BLaER1 treated with 17β-estradiol and CSF1 and Interleukin-3, amounts not matched to agents 10 nM and 100 nM (cell line): ENCODE results near the gene EPB41L4A.
A peak's percentile ranks its signal among the peaks of the same experiment; 100 is the strongest.

Source experiments
- H3K27ac ChIP-seq, 11 experiments: shearing (Covaris generic); formaldehyde crosslinking; 2 replicates each; pipeline ENCODE4 v1.8.1; 2022
- H3K27me3 ChIP-seq, 11 experiments: shearing (Covaris generic); formaldehyde crosslinking; 2 replicates each; pipeline ENCODE4 v1.8.1; 2022
- H3K36me3 ChIP-seq, 11 experiments: shearing (Covaris generic); formaldehyde crosslinking; 2 replicates each; pipeline ENCODE4 v1.8.1; 2022
- H3K4me1 ChIP-seq, 10 experiments: shearing (Covaris generic); formaldehyde crosslinking; 2 replicates each; pipeline ENCODE4 v1.8.1; 2022
- H3K4me2 ChIP-seq, 11 experiments: shearing (Covaris generic); formaldehyde crosslinking; 2 replicates each; pipeline ENCODE4 v1.8.1; 2022
- H3K4me3 ChIP-seq, 10 experiments: shearing (Covaris generic); formaldehyde crosslinking; 2 replicates each; pipeline ENCODE4 v1.8.1; 2022
- H3K9ac ChIP-seq, 11 experiments: shearing (Covaris generic); formaldehyde crosslinking; 2 replicates each; pipeline ENCODE4 v1.8.1; 2022
- H3K9me3 ChIP-seq, 11 experiments: shearing (Covaris generic); formaldehyde crosslinking; replicated peaks in 1 of 11; 2 replicates each; pipeline ENCODE4 v1.8.1; 2022
- H4K20me1 ChIP-seq, 11 experiments: shearing (Covaris generic); formaldehyde crosslinking; 2 replicates each; pipeline ENCODE4 v1.8.1; 2022
- Cebpa-rat ChIP-seq, 11 experiments: shearing (Covaris generic); IDR thresholded peaks; 2 replicates each; pipeline ENCODE4 v1.8.1; 2022

Gene EPB41L4A

GRCh38 chr5:112310746-112311145, 108.3 kb downstream of the EPB41L4A start:
- H3K27me3 ChIP-seq: no peaks in the 10 kb centered on the region
- H3K27ac ChIP-seq: no peak overlapping the region
- H3K4me1 ChIP-seq: peaks cover 0 to 9% (median 0%) of the 10 kb centered on the region in 10 experiments; a peak in 3 of 20 replicates
- no peaks in the 10 kb centered on the region for H3K36me3 ChIP-seq
- H3K9ac ChIP-seq: no peak overlapping the region
- H3K4me2 ChIP-seq: no peak overlapping the region
- H3K9me3 ChIP-seq: peaks cover 0 to 5% (median 0%) of the 10 kb centered on the region in 11 experiments; a peak in 1 of 22 replicates
- H3K4me3 ChIP-seq: no peak overlapping the region
- H4K20me1 ChIP-seq: no peaks in the 10 kb centered on the region
- TF ChIP-seq Cebpa-rat (IDR thresholded peaks at IDR 0.05): no peak

- no peak overlapping the region for H3K4me2 ChIP-seq
- H3K27me3 ChIP-seq: no peaks in the 10 kb centered on the region
- no peak overlapping the region for H3K9ac ChIP-seq
- H3K4me3 ChIP-seq: no peak overlapping the region
- H3K4me1 ChIP-seq: peaks cover 0 to 9% (median 0%) of the 10 kb centered on the region in 10 experiments; a peak in 3 of 20 replicates
- H3K27ac ChIP-seq: no peak overlapping the region
- no peaks in the 10 kb centered on the region for H3K36me3 ChIP-seq
- peaks cover 0 to 5% (median 0%) of the 10 kb centered on the region in 11 experiments; a peak in 1 of 22 replicates for H3K9me3 ChIP-seq
- H4K20me1 ChIP-seq: no peaks in the 10 kb centered on the region
- TF ChIP-seq Cebpa-rat (IDR thresholded peaks at IDR 0.05): no peak
Measured at GRCh38 chr5:112308608-112309007, 110.5 kb downstream of the EPB41L4A start.

- H3K27me3 ChIP-seq: no peaks in the 10 kb centered on the region
- no peaks in the 10 kb centered on the region for H3K36me3 ChIP-seq
- H3K4me1 ChIP-seq: peaks cover 0 to 9% (median 0%) of the 10 kb centered on the region in 10 experiments; a peak in 3 of 20 replicates
- H3K27ac ChIP-seq: no peak overlapping the region
- no peaks in the 10 kb centered on the region for H4K20me1 ChIP-seq
- no peak for TF ChIP-seq Cebpa-rat (IDR thresholded peaks at IDR 0.05)
- no peak overlapping the region for H3K9ac ChIP-seq
- H3K4me2 ChIP-seq: 0 out of 22 replicates have a peak overlapping the region, but pooled peaks of 1 of the 11 experiments have one; percentile 5
- H3K9me3 ChIP-seq: peaks cover 0 to 5% (median 0%) of the 10 kb centered on the region in 11 experiments; a peak in 1 of 22 replicates
- no peak overlapping the region for H3K4me3 ChIP-seq
Measured at GRCh38 chr5:112306956-112307355, 112.1 kb downstream of the EPB41L4A start.

GRCh38 chr5:112304743-112305142, 114.3 kb downstream of the EPB41L4A start:
- H4K20me1 ChIP-seq: no peaks in the 10 kb centered on the region
- H3K4me1 ChIP-seq: peaks cover 0 to 9% (median 0%) of the 10 kb centered on the region in 10 experiments; a peak in 3 of 20 replicates
- no peaks in the 10 kb centered on the region for H3K36me3 ChIP-seq
- H3K4me3 ChIP-seq: no peak overlapping the region
- H3K4me2 ChIP-seq: no peak overlapping the region
- no peaks in the 10 kb centered on the region for H3K27me3 ChIP-seq
- no peak for TF ChIP-seq Cebpa-rat (IDR thresholded peaks at IDR 0.05)
- H3K27ac ChIP-seq: no peak overlapping the region
- H3K9ac ChIP-seq: no peak overlapping the region
- H3K9me3 ChIP-seq: peaks cover 1 to 16% (median 9%) of the 10 kb centered on the region in 11 experiments; a peak in 18 of 22 replicates

- TF ChIP-seq Cebpa-rat (IDR thresholded peaks at IDR 0.05): no peak
- Histone ChIP-seq H3K9me3 (peaks cover 12 to 27% (median 19%) of the 10 kb centered on the region in 11 experiments; a peak in 21 of 22 replicates), H3K27me3 (no peaks in the 10 kb centered on the region), H3K36me3 (no peaks in the 10 kb centered on the region), H4K20me1 (no peaks in the 10 kb centered on the region), H3K4me2 (no peak overlapping the region), H3K27ac (no peak overlapping the region), H3K4me1 (peaks cover 0 to 9% (median 0%) of the 10 kb centered on the region in 10 experiments; a peak in 3 of 20 replicates), H3K9ac (no peak overlapping the region), H3K4me3 (no peak overlapping the region)
Measured at GRCh38 chr5:112303685-112304084, 115.4 kb downstream of the EPB41L4A start.

- no peak for TF ChIP-seq Cebpa-rat (IDR thresholded peaks at IDR 0.05)
- H3K27me3 ChIP-seq: no peaks in the 10 kb centered on the region
- no peak overlapping the region for H3K9ac ChIP-seq
Measured at GRCh38 chr5:112294126-112294525, 125.0 kb downstream of the EPB41L4A start.

GRCh38 chr5:112293587-112293986, 125.5 kb downstream of the EPB41L4A start:
- Histone ChIP-seq H3K27ac (no peak overlapping the region), H3K9ac (no peak overlapping the region), H3K27me3 (no peaks in the 10 kb centered on the region), H3K4me3 (no peak overlapping the region), H3K4me1 (no peaks in the 10 kb centered on the region), H4K20me1 (no peaks in the 10 kb centered on the region), H3K9me3 (peaks cover 4 to 13% (median 10%) of the 10 kb centered on the region in 11 experiments; a peak in 19 of 22 replicates), H3K36me3 (no peaks in the 10 kb centered on the region), H3K4me2 (no peak overlapping the region)
- no peak for TF ChIP-seq Cebpa-rat (IDR thresholded peaks at IDR 0.05)

More at GRCh38 chr5:112294126-112294525, 125.0 kb downstream of the EPB41L4A start:
- Histone ChIP-seq H3K4me3 (no peak overlapping the region), H3K36me3 (no peaks in the 10 kb centered on the region), H3K4me2 (no peak overlapping the region), H3K27ac (no peak overlapping the region), H3K9me3 (peaks cover 9 to 18% (median 16%) of the 10 kb centered on the region in 11 experiments; a peak in 20 of 22 replicates), H3K4me1 (no peaks in the 10 kb centered on the region), H4K20me1 (no peaks in the 10 kb centered on the region)

- no peak overlapping the region for H3K4me3 ChIP-seq
- no peaks in the 10 kb centered on the region for H3K4me1 ChIP-seq
- H3K9ac ChIP-seq: no peak overlapping the region
- no peak overlapping the region for H3K4me2 ChIP-seq
- TF ChIP-seq Cebpa-rat (IDR thresholded peaks at IDR 0.05): no peak
- H3K27me3 ChIP-seq: no peaks in the 10 kb centered on the region
- H4K20me1 ChIP-seq: no peaks in the 10 kb centered on the region
- H3K27ac ChIP-seq: no peak overlapping the region
- H3K9me3 ChIP-seq: no peaks in the 10 kb centered on the region
- H3K36me3 ChIP-seq: no peaks in the 10 kb centered on the region
Measured at GRCh38 chr5:112290691-112291090, 128.4 kb downstream of the EPB41L4A start.

- TF ChIP-seq Cebpa-rat (IDR thresholded peaks at IDR 0.05): no peak
- Histone ChIP-seq H4K20me1 (no peaks in the 10 kb centered on the region), H3K27ac (no peak overlapping the region), H3K9me3 (no peaks in the 10 kb centered on the region), H3K9ac (no peak overlapping the region), H3K4me2 (no peak overlapping the region), H3K4me3 (no peak overlapping the region), H3K36me3 (no peaks in the 10 kb centered on the region), H3K27me3 (no peaks in the 10 kb centered on the region), H3K4me1 (no peaks in the 10 kb centered on the region)
Measured at GRCh38 chr5:112289465-112289864, 129.6 kb downstream of the EPB41L4A start.
